ENCODE results near the gene VWC2L.

DNA sequence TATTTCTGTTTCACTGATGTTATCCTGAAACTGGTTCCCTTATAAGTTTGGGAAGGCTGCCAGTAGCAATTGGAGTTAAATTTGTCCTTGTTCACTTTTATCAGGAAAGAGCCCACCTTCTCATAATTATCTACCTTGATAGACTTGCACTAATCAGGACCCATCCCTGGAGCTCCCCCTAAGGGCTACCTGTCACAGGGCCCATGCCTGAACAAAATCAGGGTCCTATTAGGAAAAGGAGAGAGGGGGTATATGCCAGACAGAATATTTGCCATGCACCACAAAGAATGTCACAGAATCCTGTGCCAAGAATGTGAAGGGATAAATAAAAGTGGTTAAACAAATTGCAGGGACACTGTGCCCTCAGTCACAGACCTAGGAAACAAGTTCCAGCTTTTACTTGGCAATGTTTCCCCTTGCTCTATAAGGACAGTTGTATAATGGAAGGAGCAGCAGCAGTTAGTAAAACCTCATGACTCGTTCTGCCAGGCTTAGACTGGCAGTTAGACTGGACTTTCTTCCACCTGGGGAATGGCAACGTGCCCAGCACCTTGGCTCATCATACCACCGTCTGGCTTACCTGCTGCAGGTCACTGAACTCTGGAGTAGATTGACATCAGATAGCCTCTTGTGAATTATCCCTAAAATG is 32.3 kb upstream of the VWC2L start:
- TF ChIP-seq, protein P1, sequence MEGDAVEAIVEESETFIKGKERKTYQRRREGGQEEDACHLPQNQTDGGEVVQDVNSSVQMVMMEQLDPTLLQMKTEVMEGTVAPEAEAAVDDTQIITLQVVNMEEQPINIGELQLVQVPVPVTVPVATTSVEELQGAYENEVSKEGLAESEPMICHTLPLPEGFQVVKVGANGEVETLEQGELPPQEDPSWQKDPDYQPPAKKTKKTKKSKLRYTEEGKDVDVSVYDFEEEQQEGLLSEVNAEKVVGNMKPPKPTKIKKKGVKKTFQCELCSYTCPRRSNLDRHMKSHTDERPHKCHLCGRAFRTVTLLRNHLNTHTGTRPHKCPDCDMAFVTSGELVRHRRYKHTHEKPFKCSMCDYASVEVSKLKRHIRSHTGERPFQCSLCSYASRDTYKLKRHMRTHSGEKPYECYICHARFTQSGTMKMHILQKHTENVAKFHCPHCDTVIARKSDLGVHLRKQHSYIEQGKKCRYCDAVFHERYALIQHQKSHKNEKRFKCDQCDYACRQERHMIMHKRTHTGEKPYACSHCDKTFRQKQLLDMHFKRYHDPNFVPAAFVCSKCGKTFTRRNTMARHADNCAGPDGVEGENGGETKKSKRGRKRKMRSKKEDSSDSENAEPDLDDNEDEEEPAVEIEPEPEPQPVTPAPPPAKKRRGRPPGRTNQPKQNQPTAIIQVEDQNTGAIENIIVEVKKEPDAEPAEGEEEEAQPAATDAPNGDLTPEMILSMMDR (IDR thresholded peaks at IDR 0.05) = no peak
- TF ChIP-seq POLR2A (IDR thresholded peaks at IDR 0.05) = no peak

Measured in ovary (tissue), 3 donors.